ENCODE results near the gene SCRN1. TPM values are rescaled to one million over a fixed set of nuclear protein-coding genes. Genes with fewer than 3 reads are reported as not detected.

Gene SCRN1
- total RNA-seq, 1 experiment from 2014 or later: 96.2 TPM

GRCh38 chr7:30028749-30029635 is 39.4 kb upstream of the SCRN1 start (continued):
- TF ChIP-seq, protein P1, sequence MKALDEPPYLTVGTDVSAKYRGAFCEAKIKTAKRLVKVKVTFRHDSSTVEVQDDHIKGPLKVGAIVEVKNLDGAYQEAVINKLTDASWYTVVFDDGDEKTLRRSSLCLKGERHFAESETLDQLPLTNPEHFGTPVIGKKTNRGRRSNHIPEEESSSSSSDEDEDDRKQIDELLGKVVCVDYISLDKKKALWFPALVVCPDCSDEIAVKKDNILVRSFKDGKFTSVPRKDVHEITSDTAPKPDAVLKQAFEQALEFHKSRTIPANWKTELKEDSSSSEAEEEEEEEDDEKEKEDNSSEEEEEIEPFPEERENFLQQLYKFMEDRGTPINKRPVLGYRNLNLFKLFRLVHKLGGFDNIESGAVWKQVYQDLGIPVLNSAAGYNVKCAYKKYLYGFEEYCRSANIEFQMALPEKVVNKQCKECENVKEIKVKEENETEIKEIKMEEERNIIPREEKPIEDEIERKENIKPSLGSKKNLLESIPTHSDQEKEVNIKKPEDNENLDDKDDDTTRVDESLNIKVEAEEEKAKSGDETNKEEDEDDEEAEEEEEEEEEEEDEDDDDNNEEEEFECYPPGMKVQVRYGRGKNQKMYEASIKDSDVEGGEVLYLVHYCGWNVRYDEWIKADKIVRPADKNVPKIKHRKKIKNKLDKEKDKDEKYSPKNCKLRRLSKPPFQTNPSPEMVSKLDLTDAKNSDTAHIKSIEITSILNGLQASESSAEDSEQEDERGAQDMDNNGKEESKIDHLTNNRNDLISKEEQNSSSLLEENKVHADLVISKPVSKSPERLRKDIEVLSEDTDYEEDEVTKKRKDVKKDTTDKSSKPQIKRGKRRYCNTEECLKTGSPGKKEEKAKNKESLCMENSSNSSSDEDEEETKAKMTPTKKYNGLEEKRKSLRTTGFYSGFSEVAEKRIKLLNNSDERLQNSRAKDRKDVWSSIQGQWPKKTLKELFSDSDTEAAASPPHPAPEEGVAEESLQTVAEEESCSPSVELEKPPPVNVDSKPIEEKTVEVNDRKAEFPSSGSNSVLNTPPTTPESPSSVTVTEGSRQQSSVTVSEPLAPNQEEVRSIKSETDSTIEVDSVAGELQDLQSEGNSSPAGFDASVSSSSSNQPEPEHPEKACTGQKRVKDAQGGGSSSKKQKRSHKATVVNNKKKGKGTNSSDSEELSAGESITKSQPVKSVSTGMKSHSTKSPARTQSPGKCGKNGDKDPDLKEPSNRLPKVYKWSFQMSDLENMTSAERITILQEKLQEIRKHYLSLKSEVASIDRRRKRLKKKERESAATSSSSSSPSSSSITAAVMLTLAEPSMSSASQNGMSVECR (CRISPR knock-in tag; IDR thresholded peaks at IDR 0.05; ENCODE audit: borderline replicate concordance): 0 out of 2 replicates have a peak, but pooled peaks have one; percentile 22
- TF ChIP-seq ZBTB21 (CRISPR knock-in tag; IDR thresholded peaks at IDR 0.05; ENCODE audit: borderline replicate concordance): no peak
- TF ChIP-seq STAT6 (CRISPR knock-in tag; conservative IDR thresholded peaks at IDR 0.05; ENCODE audit: low read depth): no peak
- no peak for TF ChIP-seq NR2C2 (CRISPR knock-in tag; IDR thresholded peaks at IDR 0.05)
- TF ChIP-seq, protein P2, sequence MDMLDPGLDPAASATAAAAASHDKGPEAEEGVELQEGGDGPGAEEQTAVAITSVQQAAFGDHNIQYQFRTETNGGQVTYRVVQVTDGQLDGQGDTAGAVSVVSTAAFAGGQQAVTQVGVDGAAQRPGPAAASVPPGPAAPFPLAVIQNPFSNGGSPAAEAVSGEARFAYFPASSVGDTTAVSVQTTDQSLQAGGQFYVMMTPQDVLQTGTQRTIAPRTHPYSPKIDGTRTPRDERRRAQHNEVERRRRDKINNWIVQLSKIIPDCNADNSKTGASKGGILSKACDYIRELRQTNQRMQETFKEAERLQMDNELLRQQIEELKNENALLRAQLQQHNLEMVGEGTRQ (CRISPR knock-in tag; IDR thresholded peaks at IDR 0.05): no peak
- no peak for TF ChIP-seq TEAD1 (CRISPR knock-in tag; IDR thresholded peaks at IDR 0.05)
- TF ChIP-seq NFATC4 (CRISPR knock-in tag; IDR thresholded peaks at IDR 0.05): no peak
- 0 out of 2 replicates have a peak, but pooled peaks have one; percentile 15 for TF ChIP-seq ZNF263 (CRISPR knock-in tag; IDR thresholded peaks at IDR 0.05; ENCODE audit: low read depth)

DNA sequence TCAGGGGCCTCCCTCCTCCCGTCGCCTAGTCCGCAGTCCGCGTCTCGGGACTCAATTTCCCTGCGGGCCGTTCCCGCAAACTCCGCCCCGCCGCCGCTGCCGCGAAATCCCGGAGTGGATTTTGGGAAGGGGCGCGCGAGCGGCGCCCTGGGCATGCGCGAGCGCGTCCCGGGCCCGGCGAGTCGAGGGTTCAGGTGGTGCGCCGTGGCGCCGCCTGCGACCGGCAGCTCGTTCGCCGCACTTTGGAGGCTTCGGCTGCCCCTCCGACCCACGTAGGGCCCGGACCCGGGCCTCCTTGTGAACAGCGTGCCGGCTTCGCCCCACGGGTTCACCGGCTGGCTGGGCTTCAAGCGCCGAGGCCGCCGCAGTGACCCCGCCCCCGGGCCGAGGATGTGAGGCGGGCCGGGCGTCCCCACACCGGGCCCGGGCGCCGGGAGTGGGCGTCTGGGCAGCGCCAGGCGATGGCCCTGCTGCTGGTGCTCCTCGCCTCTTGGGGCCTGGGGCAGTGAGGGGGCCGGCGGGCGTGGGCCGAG is 38.7 kb upstream of the SCRN1 start, which contains the start of gene PLEKHA8:
Gene PLEKHA8, plus strand, starts transcription at position 197 of the 533 bp plus-strand sequence. CDS start 351 bp downstream, outside the sequence.
- DNase-seq (ENCODE audit: low spot score) (peak; percentile 93), ATAC-seq (peak; percentile 65)
- Mint-ChIP-seq H3K9me3 (no peaks in the 10 kb centered on the region), H3K36me3 (peaks cover 8% of the 10 kb centered on the region; the same call in 1 of the 2 replicates), H3K4me1 (peaks cover 31% of the 10 kb centered on the region), H3K27me3 (ENCODE audit: low read depth) (no peaks in the 10 kb centered on the region), H3K4me3 (no peak within 1 kb of the TSS; the same call in 1 of the 2 replicates), H3K27ac (peak within 1 kb of the TSS; percentile 98)
- ChIA-PET CTCF (interaction anchor here (3.7 kb wide), 1 partner anchor 33 kb away, joined by 20 read pairs; no protein-coding TSS in a partner anchor), POLR2A (no interaction called here)
- TF ChIP-seq RELA (CRISPR knock-in tag; IDR thresholded peaks at IDR 0.05; ENCODE audit: borderline replicate concordance): 0 out of 2 replicates have a peak, but pooled peaks have one; percentile 75
- TF ChIP-seq STAT6 (CRISPR knock-in tag; conservative IDR thresholded peaks at IDR 0.05; ENCODE audit: low read depth): no peak
- TF ChIP-seq ATF1 (CRISPR knock-in tag; IDR thresholded peaks at IDR 0.05): no peak
- TF ChIP-seq ETV6 (CRISPR knock-in tag; IDR thresholded peaks at IDR 0.05): no peak
- TF ChIP-seq ZNF232 (CRISPR knock-in tag; IDR thresholded peaks at IDR 0.05): peak; percentile 61
- TF ChIP-seq, protein P1 (CRISPR knock-in tag; IDR thresholded peaks at IDR 0.05; ENCODE audit: borderline replicate concordance): peak; percentile 76; the same call in 1 of the 2 replicates
- no peak for TF ChIP-seq NR3C1 (CRISPR knock-in tag; conservative IDR thresholded peaks at IDR 0.05; ENCODE audit: low read depth)
